ENCODE measurements around the gene CTNNAL1. TPM values are rescaled to one million over a fixed set of nuclear protein-coding genes. Genes with fewer than 3 reads are reported as not detected.
"Not testable (repeated sequence)": the region's sequence is repeated elsewhere in the genome, so short reads cannot be mapped to it uniquely, and the experiment has no call there.

Gene CTNNAL1
- total RNA-seq, 2 experiments from 2014 or later: 20.9 to 22.4 TPM

DNA sequence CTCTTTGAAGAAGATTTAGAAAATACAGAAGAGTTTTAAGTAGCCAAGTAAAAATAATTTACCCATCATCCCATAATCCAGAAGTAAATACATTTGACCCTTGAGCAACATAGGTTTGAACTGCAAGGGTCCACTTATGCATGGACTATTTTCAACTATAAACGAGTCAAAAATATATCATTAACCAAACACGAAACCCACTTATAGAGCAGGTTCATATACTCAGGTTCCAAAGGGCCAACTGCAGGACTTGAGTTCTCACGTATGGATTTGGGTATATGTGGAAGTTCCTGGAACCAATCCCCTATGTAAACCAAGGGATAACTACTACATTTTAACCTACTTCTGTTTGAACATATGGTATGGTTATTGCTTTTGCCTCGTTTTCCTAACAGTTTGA, 73.3 kb downstream of the CTNNAL1 start:
- no peak for DNase-seq
- Mint-ChIP-seq H3K9me3 (no peaks in the 10 kb centered on the region), H3K27me3 (no peaks in the 10 kb centered on the region), H3K4me1 (peaks cover 11% of the 10 kb centered on the region), H3K36me3 (no peaks in the 10 kb centered on the region), H3K4me3 (no peak overlapping the region), H3K27ac (no peak overlapping the region)

- no peak for DNase-seq
- peaks cover 2% of the 10 kb centered on the region for H3K36me3 Mint-ChIP-seq
- H3K4me1 Mint-ChIP-seq: peaks cover 19% of the 10 kb centered on the region
- H3K27me3 Mint-ChIP-seq: no peaks in the 10 kb centered on the region
- no peak overlapping the region for H3K4me3 Mint-ChIP-seq
- no peak overlapping the region for H3K27ac Mint-ChIP-seq
- H3K9me3 Mint-ChIP-seq: no peaks in the 10 kb centered on the region
Measured at GRCh38 chr9:108937561-108938305, 75.6 kb downstream of the CTNNAL1 start.

DNA sequence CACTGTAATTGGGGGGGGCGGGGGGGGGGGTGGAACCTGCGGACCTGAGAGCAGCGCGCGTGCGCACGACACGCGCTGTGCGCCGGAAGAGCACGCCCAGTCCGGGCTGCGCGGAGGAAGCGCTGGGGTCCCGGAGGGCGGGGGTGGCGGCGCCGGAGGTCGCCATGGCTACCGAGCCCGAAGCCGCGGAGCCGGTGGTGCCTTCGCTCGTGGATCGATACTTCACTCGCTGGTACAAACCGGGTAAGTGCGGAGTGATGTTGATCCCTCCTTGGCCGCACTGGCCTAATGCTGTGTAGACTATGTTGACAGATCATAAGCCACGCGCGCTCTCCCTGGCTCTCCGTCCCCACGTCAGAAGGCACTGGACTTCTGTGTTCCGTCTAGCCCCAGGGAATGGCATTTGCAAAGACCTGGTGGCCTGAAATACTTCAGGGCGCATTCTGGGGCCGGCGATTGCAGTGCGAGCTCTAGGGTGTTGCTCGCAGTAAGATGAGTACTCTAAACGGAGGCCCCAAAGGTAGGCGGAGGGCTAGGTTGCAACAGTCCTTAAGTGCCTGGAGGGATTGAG, 78.9 kb downstream of the CTNNAL1 start, which contains the start of gene ABITRAM:
ABITRAM (plus strand) TSS at position 78 of the 571 bp plus-strand sequence; CDS start at position 165, 87 bp downstream.
- DNase-seq: peak; percentile 85
- no peaks in the 10 kb centered on the region for H3K9me3 Mint-ChIP-seq
- H3K4me1 Mint-ChIP-seq: peaks cover 30% of the 10 kb centered on the region
- H3K4me3 Mint-ChIP-seq: peak within 1 kb of the TSS; percentile 97
- H3K27me3 Mint-ChIP-seq: no peaks in the 10 kb centered on the region
- peak within 1 kb of the TSS; percentile 94 for H3K27ac Mint-ChIP-seq
- peaks cover 4% of the 10 kb centered on the region for H3K36me3 Mint-ChIP-seq

DNA sequence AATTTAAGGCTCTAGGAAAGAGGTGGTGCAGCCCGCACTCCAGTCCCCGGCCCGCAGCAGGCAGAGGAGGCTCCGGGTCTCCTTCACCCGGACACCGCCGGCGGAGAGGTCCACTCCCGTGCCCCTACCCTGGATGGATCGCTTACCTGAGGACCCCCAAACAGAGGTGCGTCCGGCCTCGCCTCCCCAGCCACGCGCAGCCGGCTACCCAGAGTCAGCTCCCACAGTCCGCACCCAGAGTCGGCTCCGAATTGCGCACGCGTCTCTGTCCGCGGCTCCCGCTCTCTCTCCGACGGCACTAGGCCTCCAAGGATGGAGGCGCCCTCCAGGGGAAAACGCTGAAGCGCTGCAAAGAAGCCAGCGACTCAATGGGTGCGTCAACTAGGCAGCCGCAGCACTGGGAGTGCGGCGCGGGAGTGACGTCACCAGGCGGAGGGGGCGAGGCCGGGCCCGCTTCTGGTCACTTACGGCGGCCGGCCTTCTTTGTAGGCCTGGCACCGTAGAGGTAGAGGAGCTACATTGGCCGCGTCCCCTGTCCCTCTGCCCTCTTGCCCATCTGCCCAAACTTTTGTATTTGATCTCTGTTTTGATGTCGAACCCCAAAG, 79.5 kb downstream of the CTNNAL1 start, which contains the start of gene ELP1:
ELP1 (minus strand) TSS at position 407 of the 605 bp plus-strand sequence. CDS start 2,978 bp downstream, outside the sequence.
- H3K4me1 Mint-ChIP-seq: peaks cover 30% of the 10 kb centered on the region
- H3K27ac Mint-ChIP-seq: peak within 1 kb of the TSS; percentile 94
- peaks cover 4% of the 10 kb centered on the region for H3K36me3 Mint-ChIP-seq
- DNase-seq: peak; percentile 91
- no peaks in the 10 kb centered on the region for H3K9me3 Mint-ChIP-seq
- H3K27me3 Mint-ChIP-seq: no peaks in the 10 kb centered on the region
- peak within 1 kb of the TSS; percentile 97 for H3K4me3 Mint-ChIP-seq

DNA sequence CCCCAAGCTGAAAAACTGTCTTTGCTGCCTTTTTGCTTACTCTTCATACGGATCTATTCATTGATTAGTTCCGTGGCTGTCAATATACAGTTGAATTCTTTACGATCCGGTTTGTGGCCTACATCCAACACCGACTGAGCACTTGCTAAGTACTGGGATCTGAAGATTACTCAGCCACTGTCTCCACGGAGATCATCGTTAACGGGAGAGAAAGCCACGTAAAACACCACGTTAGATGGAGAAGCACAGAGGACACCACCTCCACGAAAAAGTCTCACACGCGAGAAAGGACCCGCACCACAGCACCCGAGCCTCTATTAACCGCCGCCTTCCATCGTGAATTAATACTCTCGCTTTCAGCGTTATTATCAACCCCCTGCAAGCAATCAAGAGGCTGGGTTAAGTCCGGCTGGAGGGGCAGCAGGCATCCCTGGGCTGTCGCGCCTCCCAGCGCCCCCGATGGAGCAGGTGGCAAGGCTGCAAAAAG, 80.0 kb downstream of the CTNNAL1 start:
- H3K4me3 Mint-ChIP-seq: peak overlapping the region; percentile 97
- peaks cover 30% of the 10 kb centered on the region for H3K4me1 Mint-ChIP-seq

GRCh38 chr9:108928386-108928785, 84.9 kb downstream of the CTNNAL1 start:
- no peaks in the 10 kb centered on the region for H3K9me3 Mint-ChIP-seq
- H3K4me3 Mint-ChIP-seq: no peak overlapping the region
- no peaks in the 10 kb centered on the region for H3K27me3 Mint-ChIP-seq
- H3K4me1 Mint-ChIP-seq: peaks cover 15% of the 10 kb centered on the region
- no peak for DNase-seq
- H3K27ac Mint-ChIP-seq: no peak overlapping the region
- peaks cover 18% of the 10 kb centered on the region for H3K36me3 Mint-ChIP-seq

More for the DNA sequence above, 80.0 kb downstream of the CTNNAL1 start:
- Mint-ChIP-seq H3K27me3 (no peaks in the 10 kb centered on the region), H3K36me3 (peaks cover 4% of the 10 kb centered on the region), H3K9me3 (no peaks in the 10 kb centered on the region), H3K27ac (peak overlapping the region; percentile 94)
- DNase-seq: no peak

- H3K4me3 Mint-ChIP-seq: no peak overlapping the region
- no peaks in the 10 kb centered on the region for H3K9me3 Mint-ChIP-seq
- no peak for DNase-seq
- no peaks in the 10 kb centered on the region for H3K27me3 Mint-ChIP-seq
- H3K27ac Mint-ChIP-seq: no peak overlapping the region
- H3K36me3 Mint-ChIP-seq: peaks cover 22% of the 10 kb centered on the region
- H3K4me1 Mint-ChIP-seq: no peaks in the 10 kb centered on the region
Measured at GRCh38 chr9:108924466-108924865, 88.8 kb downstream of the CTNNAL1 start.

DNA sequence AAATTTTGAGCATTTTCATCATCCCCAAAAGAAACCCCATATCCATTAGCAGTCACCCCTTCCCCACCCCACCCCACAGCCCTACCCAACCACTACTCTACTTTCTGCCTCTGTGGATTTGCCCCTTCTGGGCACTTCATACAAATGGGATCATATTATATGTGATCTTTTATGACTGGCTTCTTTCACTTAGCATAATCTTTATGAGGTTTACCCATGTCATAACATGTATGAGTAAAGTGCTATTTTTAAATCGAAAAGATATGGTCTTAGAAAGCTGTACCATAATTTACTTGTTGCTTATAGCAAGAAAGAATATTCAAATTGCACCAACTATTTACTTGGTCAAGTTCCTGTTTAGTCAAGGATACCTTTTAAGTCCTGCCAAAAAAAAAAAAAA, 92.1 kb downstream of the CTNNAL1 start:
- Mint-ChIP-seq H3K36me3 (peaks cover 19% of the 10 kb centered on the region), H3K9me3 (no peaks in the 10 kb centered on the region), H3K4me1 (no peaks in the 10 kb centered on the region), H3K27me3 (no peaks in the 10 kb centered on the region), H3K27ac (no peak overlapping the region), H3K4me3 (no peak overlapping the region)
- no peak for DNase-seq

DNA sequence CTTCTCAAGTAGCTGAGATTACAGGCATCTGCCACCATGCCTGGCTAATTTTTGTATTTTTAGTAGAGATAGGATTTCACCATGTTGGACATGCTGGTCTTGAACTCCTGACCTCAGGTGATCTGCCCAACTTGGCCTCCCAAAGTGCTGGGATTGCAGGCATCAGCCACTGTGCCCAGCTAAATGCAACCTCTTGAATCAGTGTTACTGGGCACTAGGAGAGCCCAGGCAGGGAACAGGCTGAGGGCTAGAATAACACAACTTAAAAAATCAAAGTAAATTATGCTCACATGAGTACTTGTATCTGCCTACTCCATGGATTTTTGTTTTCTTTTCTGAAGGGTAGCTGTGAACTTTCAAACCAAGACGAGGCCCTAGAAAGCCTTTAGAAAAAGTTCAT, 92.9 kb downstream of the CTNNAL1 start:
- not testable (repeated sequence) for H3K27ac Mint-ChIP-seq

DNA sequence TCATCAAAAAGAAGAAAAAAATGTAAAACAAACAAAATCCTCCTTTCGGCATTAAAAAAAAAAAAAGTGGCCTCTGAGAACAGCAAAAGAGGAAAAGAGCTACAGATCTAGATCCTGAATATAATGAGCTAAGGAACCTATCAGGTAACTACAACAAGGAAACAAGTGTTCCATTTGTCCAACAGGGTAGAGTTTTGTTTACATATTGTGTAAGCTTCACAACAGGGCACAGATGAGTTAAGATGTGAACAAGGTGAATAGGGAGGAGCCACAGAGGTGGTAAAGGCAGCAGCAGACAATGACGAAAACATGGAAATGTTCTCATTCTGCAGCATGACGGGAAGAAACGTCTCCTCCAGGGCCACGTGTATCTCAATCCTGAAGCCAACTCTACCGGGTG, 93.8 kb downstream of the CTNNAL1 start:
- Mint-ChIP-seq H3K4me3 (no peak overlapping the region), H3K4me1 (no peaks in the 10 kb centered on the region), H3K9me3 (no peaks in the 10 kb centered on the region), H3K27ac (no peak overlapping the region), H3K36me3 (peaks cover 16% of the 10 kb centered on the region), H3K27me3 (no peaks in the 10 kb centered on the region)
- DNase-seq: no peak

More for the DNA sequence above, 92.9 kb downstream of the CTNNAL1 start:
- not testable (repeated sequence) for DNase-seq, H3K4me1 Mint-ChIP-seq, H3K27me3 Mint-ChIP-seq, H3K9me3 Mint-ChIP-seq, H3K4me3 Mint-ChIP-seq
- H3K36me3 Mint-ChIP-seq: peaks cover 21% of the 10 kb centered on the region

DNA sequence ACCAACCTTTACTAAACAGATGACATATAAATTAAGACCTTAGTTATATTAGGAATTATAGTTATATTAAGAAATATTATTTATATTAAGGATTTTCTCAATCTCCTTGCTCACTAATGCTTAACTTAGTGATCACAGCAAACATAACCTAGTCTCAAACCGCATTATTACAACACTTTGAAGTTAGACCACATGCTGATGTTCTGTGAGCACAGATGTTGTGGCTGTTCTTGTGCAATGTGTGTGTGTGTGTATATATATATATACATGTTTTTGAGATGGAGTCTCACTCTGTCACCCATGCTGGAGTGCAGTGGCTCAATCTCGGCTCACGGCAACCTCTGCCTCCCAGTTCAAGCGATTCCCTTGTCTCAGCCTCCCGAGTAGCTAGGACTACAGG, 99.9 kb downstream of the CTNNAL1 start:
- no peaks in the 10 kb centered on the region for H3K9me3 Mint-ChIP-seq
- H3K27me3 Mint-ChIP-seq: no peaks in the 10 kb centered on the region
- peaks cover 26% of the 10 kb centered on the region for H3K36me3 Mint-ChIP-seq
- peaks cover 8% of the 10 kb centered on the region for H3K4me1 Mint-ChIP-seq
- no peak overlapping the region for H3K27ac Mint-ChIP-seq
- no peak overlapping the region for H3K4me3 Mint-ChIP-seq
- DNase-seq: no peak

GRCh38 chr9:108911820-108912219, 101.5 kb downstream of the CTNNAL1 start:
- peaks cover 8% of the 10 kb centered on the region for H3K4me1 Mint-ChIP-seq
- no peak overlapping the region for H3K4me3 Mint-ChIP-seq
- no peak for DNase-seq
- H3K27ac Mint-ChIP-seq: no peak overlapping the region
- no peaks in the 10 kb centered on the region for H3K9me3 Mint-ChIP-seq
- H3K36me3 Mint-ChIP-seq: peaks cover 30% of the 10 kb centered on the region
- no peaks in the 10 kb centered on the region for H3K27me3 Mint-ChIP-seq

DNA sequence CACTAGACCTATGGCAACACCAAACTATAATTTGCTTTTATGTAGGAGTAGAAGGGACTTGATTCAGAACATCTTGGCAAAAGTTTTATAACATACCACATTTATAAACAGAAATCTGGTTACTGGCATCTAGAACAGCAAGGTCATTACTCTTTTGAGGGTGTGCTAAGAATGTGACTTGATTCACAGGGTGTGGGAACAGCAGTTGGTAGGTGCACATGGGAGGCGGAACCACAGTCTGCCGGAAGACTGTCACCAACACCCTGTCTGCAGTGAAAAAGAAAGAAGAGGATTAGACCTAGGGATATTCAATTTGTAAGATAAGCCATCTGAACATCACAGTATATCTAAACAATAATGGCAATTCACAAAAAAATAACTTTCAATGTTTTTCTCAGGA, 102.4 kb downstream of the CTNNAL1 start:
- H3K4me3 Mint-ChIP-seq: no peak overlapping the region

DNA sequence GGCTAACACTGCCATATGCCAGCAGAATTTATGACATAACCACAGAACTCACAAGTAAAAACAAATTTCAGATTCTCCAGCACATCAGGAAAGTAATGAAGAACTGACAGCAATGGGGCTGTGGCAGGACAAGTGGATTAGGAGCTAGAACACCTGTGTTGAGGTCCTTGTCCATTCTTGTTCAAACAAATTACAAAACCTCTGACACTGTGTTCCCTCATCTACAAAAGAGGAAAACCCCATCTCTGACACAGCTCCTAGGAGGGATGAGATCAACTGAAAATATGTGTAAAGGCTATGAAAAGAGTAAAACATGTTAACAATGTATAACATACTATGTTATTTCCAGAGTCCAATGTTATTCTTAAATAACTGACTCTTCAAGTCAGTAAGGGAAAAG, 102.9 kb downstream of the CTNNAL1 start:
- no peak for DNase-seq
- peaks cover 8% of the 10 kb centered on the region for H3K4me1 Mint-ChIP-seq
- H3K27me3 Mint-ChIP-seq: no peaks in the 10 kb centered on the region
- H3K36me3 Mint-ChIP-seq: peaks cover 28% of the 10 kb centered on the region
- H3K9me3 Mint-ChIP-seq: no peaks in the 10 kb centered on the region
- no peak overlapping the region for H3K27ac Mint-ChIP-seq
- no peak overlapping the region for H3K4me3 Mint-ChIP-seq

More for the DNA sequence above, 102.4 kb downstream of the CTNNAL1 start:
- no peak overlapping the region for H3K27ac Mint-ChIP-seq
- H3K4me1 Mint-ChIP-seq: peaks cover 8% of the 10 kb centered on the region
- peaks cover 31% of the 10 kb centered on the region for H3K36me3 Mint-ChIP-seq
- no peaks in the 10 kb centered on the region for H3K27me3 Mint-ChIP-seq
- no peak for DNase-seq
- no peaks in the 10 kb centered on the region for H3K9me3 Mint-ChIP-seq

DNA sequence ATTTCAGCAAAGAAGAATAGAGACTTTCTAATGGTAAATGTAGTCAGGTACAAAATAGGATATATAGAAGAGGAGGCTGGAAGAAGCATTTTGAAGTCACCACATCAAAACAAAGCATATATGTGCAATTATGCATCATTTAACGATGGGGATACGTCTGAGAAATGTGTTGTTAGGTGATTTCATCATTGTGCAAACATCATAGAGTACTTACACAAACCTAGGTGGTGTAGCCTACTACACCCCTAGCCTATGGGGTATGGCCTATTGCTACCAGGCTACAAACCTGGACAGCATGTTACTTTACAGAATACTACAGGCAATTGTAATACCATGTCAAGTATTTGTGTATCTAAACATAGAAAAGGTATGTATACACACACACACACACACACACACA, 107.8 kb downstream of the CTNNAL1 start:
- no peak overlapping the region for H3K4me3 Mint-ChIP-seq
- peaks cover 20% of the 10 kb centered on the region for H3K36me3 Mint-ChIP-seq
- no peaks in the 10 kb centered on the region for H3K27me3 Mint-ChIP-seq
- H3K9me3 Mint-ChIP-seq: no peaks in the 10 kb centered on the region
- no peak for DNase-seq
- H3K4me1 Mint-ChIP-seq: no peaks in the 10 kb centered on the region
- H3K27ac Mint-ChIP-seq: no peak overlapping the region

All from activated naive CD8-positive, alpha-beta T cell treated with anti-CD3 and anti-CD28 coated beads for 36 hours (primary cell).